Measurements from ENCODE around the gene A3GALT2.

The A3GALT2 gene

DNA sequence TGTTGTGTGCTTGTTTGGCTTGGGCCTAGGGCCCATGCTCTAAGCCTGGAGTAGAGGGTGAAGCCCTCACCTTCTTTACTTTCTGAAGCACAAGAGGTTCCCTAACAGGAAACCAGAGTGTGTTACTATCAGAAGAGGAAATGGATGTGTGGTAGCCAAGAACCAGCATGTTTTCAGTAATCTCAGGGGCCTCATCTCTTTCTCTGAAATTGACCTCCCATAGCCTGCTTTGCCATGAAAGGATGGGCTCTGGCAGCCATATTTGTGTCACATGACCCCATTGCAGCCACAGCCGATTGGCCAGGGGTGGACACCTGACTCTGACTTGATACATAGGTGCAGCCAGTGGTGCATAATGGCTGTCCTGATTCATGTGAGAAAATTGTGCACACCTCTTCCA lies 18.6 kb downstream of the A3GALT2 start:
- no peak overlapping the region for H3K27ac ChIP-seq (ENCODE audit: low read length)
- H3K27me3 ChIP-seq (ENCODE audit: control insufficient read depth, insufficient read depth, low read length), result peaks cover 14% of the 10 kb centered on the region; the same call in 1 of the 2 replicates
- H3K9me3 ChIP-seq (ENCODE audit: control insufficient read depth, insufficient read depth, low read length), result no peaks in the 10 kb centered on the region
- no peak for DNase-seq (ENCODE audit: low read depth, low spot score)
- WGBS (ENCODE audit: insufficient coverage, insufficient read length), result no CpG with 5 or more reads among the region's 1 CpG
- no peaks in the 10 kb centered on the region for H3K36me3 ChIP-seq (ENCODE audit: control insufficient read depth, insufficient read depth, low read length)
- peaks cover 5% of the 10 kb centered on the region for H3K4me1 ChIP-seq (ENCODE audit: control insufficient read depth, insufficient read depth, low read length)
- no peak overlapping the region for H3K4me3 ChIP-seq (ENCODE audit: low read length)

- DNase-seq (ENCODE audit: low read depth, low spot score), result no peak
- Histone ChIP-seq H3K9me3 (ENCODE audit: control insufficient read depth, insufficient read depth, low read length) (no peaks in the 10 kb centered on the region), H3K4me1 (ENCODE audit: control insufficient read depth, insufficient read depth, low read length) (peaks cover 1% of the 10 kb centered on the region; the same call in 1 of the 2 replicates), H3K27ac (ENCODE audit: low read length) (no peak overlapping the region), H3K27me3 (ENCODE audit: control insufficient read depth, insufficient read depth, low read length) (peaks cover 7% of the 10 kb centered on the region; the same call in 1 of the 2 replicates), H3K36me3 (ENCODE audit: control insufficient read depth, insufficient read depth, low read length) (no peaks in the 10 kb centered on the region; the same call in 1 of the 2 replicates), H3K4me3 (ENCODE audit: low read length) (no peak overlapping the region)
- WGBS (ENCODE audit: insufficient coverage, insufficient read length), result no CpG with 5 or more reads among the region's 4 CpGs
Observed at GRCh38 chr1:33301273-33301984, 19.5 kb downstream of the A3GALT2 start.

DNA sequence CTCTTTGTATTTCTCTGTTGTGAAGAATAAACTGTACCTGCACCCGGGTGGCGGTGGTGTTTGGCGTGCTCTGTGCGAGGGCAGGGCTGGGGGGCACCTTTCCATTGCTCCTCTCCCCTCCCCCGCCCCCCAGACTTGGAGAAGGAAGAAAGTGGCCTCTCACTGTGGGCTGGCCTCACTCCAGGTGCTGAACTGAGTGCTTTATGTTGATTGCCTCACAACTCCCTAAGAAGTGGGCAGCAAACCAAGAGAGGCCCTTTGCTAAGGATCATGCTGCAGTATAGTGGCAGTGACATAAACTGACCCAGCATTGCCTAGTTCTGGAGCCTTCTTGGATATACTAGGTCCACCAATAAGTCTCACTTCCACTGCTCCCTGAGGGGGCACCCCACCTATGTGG lies 20.2 kb downstream of the A3GALT2 start:
- Histone ChIP-seq H3K27me3 (ENCODE audit: control insufficient read depth, insufficient read depth, low read length) (no peaks in the 10 kb centered on the region), H3K27ac (ENCODE audit: low read length) (no peak overlapping the region), H3K36me3 (ENCODE audit: control insufficient read depth, insufficient read depth, low read length) (peaks cover 4% of the 10 kb centered on the region; the same call in 1 of the 2 replicates), H3K9me3 (ENCODE audit: control insufficient read depth, insufficient read depth, low read length) (no peaks in the 10 kb centered on the region), H3K4me3 (ENCODE audit: low read length) (no peak overlapping the region), H3K4me1 (ENCODE audit: control insufficient read depth, insufficient read depth, low read length) (no peaks in the 10 kb centered on the region)
- no CpG with 5 or more reads among the region's 5 CpGs for WGBS (ENCODE audit: insufficient coverage, insufficient read length)
- DNase-seq (ENCODE audit: low read depth, low spot score), result no peak

GRCh38 chr1:33299461-33300155 lies 21.3 kb downstream of the A3GALT2 start:
- Histone ChIP-seq H3K36me3 (ENCODE audit: control insufficient read depth, insufficient read depth, low read length) (peaks cover 4% of the 10 kb centered on the region; the same call in 1 of the 2 replicates), H3K4me3 (ENCODE audit: low read length) (no peak overlapping the region), H3K27ac (ENCODE audit: low read length) (no peak overlapping the region), H3K9me3 (ENCODE audit: control insufficient read depth, insufficient read depth, low read length) (no peaks in the 10 kb centered on the region), H3K27me3 (ENCODE audit: control insufficient read depth, insufficient read depth, low read length) (no peaks in the 10 kb centered on the region), H3K4me1 (ENCODE audit: control insufficient read depth, insufficient read depth, low read length) (0 out of 2 replicates have a peak, but pooled peaks cover 2% of the 10 kb centered on the region)
- DNase-seq (ENCODE audit: low read depth, low spot score), result no peak
- no CpG with 5 or more reads among the region's 15 CpGs for whole genome bisulfite sequencing (ENCODE audit: insufficient coverage, insufficient read length)

DNA sequence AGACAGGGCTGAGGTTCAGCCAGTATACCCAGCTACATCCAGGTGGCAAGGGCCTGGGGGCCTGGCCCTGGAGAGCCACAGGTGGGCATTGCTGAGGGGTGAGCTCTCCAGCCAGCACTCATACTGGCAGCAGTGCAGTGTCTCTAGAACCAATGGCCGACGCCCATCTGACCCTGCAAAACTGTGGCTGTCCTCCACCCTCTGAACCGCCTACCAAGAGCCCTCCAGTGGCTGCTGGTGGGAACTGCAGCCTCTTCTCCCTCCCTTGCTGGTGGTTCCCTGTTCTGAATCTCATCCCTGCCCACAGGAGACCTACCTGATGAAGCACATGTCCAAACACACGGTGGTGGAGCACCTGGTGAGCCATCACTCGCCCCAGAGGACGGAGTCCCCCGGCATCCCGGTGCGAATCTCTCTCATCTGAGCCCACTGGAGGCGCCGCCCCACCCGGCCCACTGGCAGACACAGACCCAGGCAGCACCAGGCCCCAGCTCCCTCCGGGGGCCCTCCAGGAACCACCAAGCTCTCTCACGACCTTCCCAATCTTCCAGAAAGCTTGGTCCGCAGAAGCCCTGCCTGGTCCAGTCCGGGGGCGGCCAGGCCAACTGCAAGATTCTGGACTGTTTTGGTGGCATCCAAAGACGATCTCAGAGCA lies 22.1 kb downstream of the A3GALT2 start:
- H3K9me3 ChIP-seq (ENCODE audit: control insufficient read depth, insufficient read depth, low read length), result no peaks in the 10 kb centered on the region
- peak; percentile 60 for DNase-seq (ENCODE audit: low read depth, low spot score)

GRCh38 chr1:33297911-33298622 lies 22.8 kb downstream of the A3GALT2 start:
- no peak overlapping the region for H3K4me3 ChIP-seq (ENCODE audit: low read length)

More for the DNA sequence above, 22.1 kb downstream of the A3GALT2 start:
- Histone ChIP-seq H3K27ac (ENCODE audit: low read length) (no peak overlapping the region), H3K36me3 (ENCODE audit: control insufficient read depth, insufficient read depth, low read length) (peaks cover 4% of the 10 kb centered on the region; the same call in 1 of the 2 replicates), H3K27me3 (ENCODE audit: control insufficient read depth, insufficient read depth, low read length) (no peaks in the 10 kb centered on the region), H3K4me1 (ENCODE audit: control insufficient read depth, insufficient read depth, low read length) (0 out of 2 replicates have a peak, but pooled peaks cover 2% of the 10 kb centered on the region), H3K4me3 (ENCODE audit: low read length) (no peak overlapping the region)
- WGBS (ENCODE audit: insufficient coverage, insufficient read length), result no CpG with 5 or more reads among the region's 18 CpGs

DNA sequence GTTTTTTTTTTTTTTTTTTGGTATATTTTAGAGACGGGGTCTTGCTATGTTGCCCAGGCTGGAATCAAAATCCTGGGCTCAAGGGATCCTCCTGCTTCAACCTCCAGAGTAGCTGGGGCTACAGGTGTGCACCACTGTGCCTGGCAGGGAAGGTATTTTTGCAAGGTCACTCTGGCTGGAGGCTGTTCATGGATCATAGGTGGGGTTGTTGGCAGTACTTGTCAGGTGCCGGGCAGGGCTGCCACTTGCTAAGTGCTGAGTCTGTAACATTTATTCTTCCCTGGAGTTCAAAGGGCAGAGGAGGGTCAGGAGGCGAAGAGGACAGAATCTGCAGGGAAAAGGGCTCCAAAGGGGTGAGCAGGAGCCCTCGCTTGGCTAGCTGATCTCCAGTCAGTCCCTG lies 24.1 kb downstream of the A3GALT2 start:
- no peak for DNase-seq (ENCODE audit: low read depth, low spot score)
- H3K27ac ChIP-seq (ENCODE audit: low read length), result no peak overlapping the region
- peaks cover 4% of the 10 kb centered on the region; the same call in 1 of the 2 replicates for H3K36me3 ChIP-seq (ENCODE audit: control insufficient read depth, insufficient read depth, low read length)
- H3K9me3 ChIP-seq (ENCODE audit: control insufficient read depth, insufficient read depth, low read length), result no peaks in the 10 kb centered on the region
- H3K4me3 ChIP-seq (ENCODE audit: low read length), result no peak overlapping the region
- H3K4me1 ChIP-seq (ENCODE audit: control insufficient read depth, insufficient read depth, low read length), result 0 out of 2 replicates have a peak, but pooled peaks cover 2% of the 10 kb centered on the region
- no CpG with 5 or more reads among the region's 4 CpGs for WGBS (ENCODE audit: insufficient coverage, insufficient read length)
- no peaks in the 10 kb centered on the region for H3K27me3 ChIP-seq (ENCODE audit: control insufficient read depth, insufficient read depth, low read length)

More at GRCh38 chr1:33297911-33298622, 22.8 kb downstream of the A3GALT2 start:
- DNase-seq (ENCODE audit: low read depth, low spot score), result no peak
- Histone ChIP-seq H3K27ac (ENCODE audit: low read length) (no peak overlapping the region), H3K27me3 (ENCODE audit: control insufficient read depth, insufficient read depth, low read length) (no peaks in the 10 kb centered on the region), H3K9me3 (ENCODE audit: control insufficient read depth, insufficient read depth, low read length) (no peaks in the 10 kb centered on the region), H3K4me1 (ENCODE audit: control insufficient read depth, insufficient read depth, low read length) (0 out of 2 replicates have a peak, but pooled peaks cover 2% of the 10 kb centered on the region), H3K36me3 (ENCODE audit: control insufficient read depth, insufficient read depth, low read length) (peaks cover 4% of the 10 kb centered on the region; the same call in 1 of the 2 replicates)
- WGBS (ENCODE audit: insufficient coverage, insufficient read length), result no CpG with 5 or more reads among the region's 4 CpGs

DNA sequence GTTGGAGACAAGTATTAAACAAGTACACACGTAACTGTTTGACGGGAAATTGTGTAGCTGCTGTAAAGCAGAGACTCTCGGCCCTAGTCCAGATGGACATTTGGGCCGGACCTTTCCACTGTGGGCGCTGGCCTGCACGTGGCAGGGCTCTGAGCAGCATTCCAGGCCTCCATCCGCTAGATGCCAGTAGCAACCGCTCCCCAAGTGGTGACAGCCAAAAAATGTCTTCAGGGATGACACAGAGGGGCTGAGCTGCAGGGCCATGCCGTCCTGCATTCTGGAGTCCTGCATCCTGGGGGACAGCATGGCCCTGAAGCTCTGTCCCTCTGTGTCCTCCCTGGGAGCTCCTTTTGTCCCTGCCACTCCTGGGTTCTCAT lies 24.8 kb downstream of the A3GALT2 start:
- H3K36me3 ChIP-seq (ENCODE audit: control insufficient read depth, insufficient read depth, low read length), result peaks cover 4% of the 10 kb centered on the region; the same call in 1 of the 2 replicates
- H3K4me3 ChIP-seq (ENCODE audit: low read length), result no peak overlapping the region
- no peaks in the 10 kb centered on the region for H3K9me3 ChIP-seq (ENCODE audit: control insufficient read depth, insufficient read depth, low read length)
- no peak overlapping the region for H3K27ac ChIP-seq (ENCODE audit: low read length)
- WGBS (ENCODE audit: insufficient coverage, insufficient read length), result no CpG with 5 or more reads among the region's 9 CpGs
- DNase-seq (ENCODE audit: low read depth, low spot score), result no peak
- no peaks in the 10 kb centered on the region for H3K27me3 ChIP-seq (ENCODE audit: control insufficient read depth, insufficient read depth, low read length)
- H3K4me1 ChIP-seq (ENCODE audit: control insufficient read depth, insufficient read depth, low read length), result 0 out of 2 replicates have a peak, but pooled peaks cover 2% of the 10 kb centered on the region

DNA sequence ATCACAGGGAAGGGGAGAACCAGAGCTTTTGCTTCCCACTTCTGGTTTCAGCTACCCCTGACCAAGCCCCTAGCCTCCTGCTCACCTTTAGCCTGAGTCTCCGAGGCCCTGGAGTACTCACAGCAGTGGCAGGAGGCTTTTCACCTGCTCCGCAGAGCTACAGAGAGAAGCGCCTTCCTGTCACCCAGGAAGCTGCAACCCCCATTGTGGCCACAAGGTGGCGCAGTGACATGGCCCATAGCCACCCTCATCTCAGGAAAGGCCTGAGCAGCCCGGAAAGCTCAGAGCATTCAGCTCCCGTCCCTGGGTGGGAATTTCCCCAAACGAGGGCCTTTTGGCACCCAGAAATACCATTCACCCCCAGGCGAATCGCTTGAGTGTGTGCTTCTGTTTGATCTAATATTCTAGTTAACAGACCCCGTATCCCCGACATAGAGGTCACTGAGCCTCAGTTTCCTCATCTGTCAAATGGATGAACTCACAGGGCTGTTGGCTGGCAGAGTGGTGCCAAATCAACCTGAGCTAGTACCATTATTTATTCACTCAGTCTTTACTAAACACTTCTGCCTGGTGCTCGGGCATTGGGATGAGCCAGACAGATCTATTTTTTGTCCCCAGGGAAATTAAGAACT lies 25.3 kb downstream of the A3GALT2 start:
- Histone ChIP-seq H3K27me3 (ENCODE audit: control insufficient read depth, insufficient read depth, low read length) (no peaks in the 10 kb centered on the region), H3K27ac (ENCODE audit: low read length) (no peak overlapping the region), H3K4me1 (ENCODE audit: control insufficient read depth, insufficient read depth, low read length) (0 out of 2 replicates have a peak, but pooled peaks cover 2% of the 10 kb centered on the region), H3K36me3 (ENCODE audit: control insufficient read depth, insufficient read depth, low read length) (peaks cover 4% of the 10 kb centered on the region; the same call in 1 of the 2 replicates), H3K9me3 (ENCODE audit: control insufficient read depth, insufficient read depth, low read length) (no peaks in the 10 kb centered on the region), H3K4me3 (ENCODE audit: low read length) (no peak overlapping the region)
- peak; percentile 66 for DNase-seq (ENCODE audit: low read depth, low spot score)
- WGBS (ENCODE audit: insufficient coverage, insufficient read length), result no CpG with 5 or more reads among the region's 12 CpGs
